ENCODE data around the gene DHPS. TPM values are rescaled to one million over a fixed set of nuclear protein-coding genes. Genes with fewer than 3 reads are reported as not detected.

Gene DHPS
- total RNA-seq, 3 donors from 2014 or later (not counting 1 experiment from before 2014, with no cell fraction given) = 143 to 193 (median 145) TPM

DNA sequence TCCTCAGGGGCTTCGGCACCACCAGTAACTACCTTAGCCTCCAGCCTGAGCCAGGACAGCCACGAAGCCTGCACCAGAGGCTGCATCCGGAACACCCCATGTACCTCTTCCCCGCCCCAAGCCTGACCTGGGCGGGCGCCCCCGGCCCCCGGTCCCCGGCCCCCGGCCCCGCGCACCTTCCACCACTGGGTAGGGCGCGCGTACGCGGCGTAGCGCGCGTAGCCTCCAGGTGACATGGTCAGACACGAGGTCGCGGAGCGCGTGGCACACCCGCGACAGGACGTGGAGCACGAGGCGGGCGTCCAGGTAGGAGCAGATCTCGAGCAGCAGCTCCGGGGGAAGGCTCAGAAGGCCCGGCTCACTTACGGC lies 14.3 kb upstream of the DHPS start:
- Mint-ChIP-seq H3K4me1 (peaks cover 0 to 4% of the 10 kb centered on the region in 2 donors), H3K36me3 (no peaks in the 10 kb centered on the region), H3K27me3 (ENCODE audit: low read depth in 2 of 2) (no peaks in the 10 kb centered on the region), H3K27ac (peak overlapping the region; percentile 92 to 94), H3K4me3 (peak overlapping the region; percentile 93), H3K9me3 (no peaks in the 10 kb centered on the region)
- intact Hi-C loops (cut with micrococcal nuclease) = loop anchor here (1.0 kb wide), 1 partner anchor 15 kb away; the partner anchor contains the start of gene DHPS
- DNase-seq (no peak), ATAC-seq (peak in 2 of 3 donors; percentile 3 to 21)
- peak overlapping the region; percentile 80 for H3K4me3 ChIP-seq (ENCODE audit: low read length)
- TF ChIP-seq CTCF (IDR thresholded peaks at IDR 0.05) = no peak
- peaks cover 19% of the 10 kb centered on the region for H3K4me1 ChIP-seq (ENCODE audit: control insufficient read depth, insufficient read depth, low read length)
- peak overlapping the region; percentile 94 for H3K27ac ChIP-seq (ENCODE audit: low read length)
- no peaks in the 10 kb centered on the region for H3K27me3 ChIP-seq (ENCODE audit: control insufficient read depth, insufficient read depth, low read length)
- 3% methylated on average over 36 of the region's 36 CpGs for WGBS (ENCODE audit: insufficient coverage)
- H3K9me3 ChIP-seq (ENCODE audit: control insufficient read depth, insufficient read depth, low read length) = no peaks in the 10 kb centered on the region
- peaks cover 2% of the 10 kb centered on the region for H3K36me3 ChIP-seq (ENCODE audit: control insufficient read depth, insufficient read depth, low read length)

DNA sequence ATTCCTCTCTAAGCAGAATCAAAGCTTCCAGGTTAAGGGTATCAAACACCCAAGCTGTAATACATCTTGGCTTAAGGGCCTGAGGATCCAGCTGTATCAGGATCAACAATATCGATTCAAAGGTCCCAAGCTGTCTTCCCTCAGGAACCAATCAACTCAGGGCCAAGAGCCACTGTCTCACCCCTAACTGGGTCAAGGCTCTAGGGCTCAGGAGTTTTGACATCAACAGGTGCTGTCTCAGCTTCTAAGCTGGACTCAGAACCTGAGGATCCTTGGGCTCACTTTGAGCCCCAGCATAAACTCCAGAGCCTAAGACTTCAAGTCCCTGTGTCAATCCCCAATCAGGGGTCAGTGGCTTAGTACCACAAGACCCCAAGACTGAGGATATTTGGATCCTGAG lies 13.8 kb upstream of the DHPS start:
- peaks cover 0 to 4% of the 10 kb centered on the region in 2 donors for H3K4me1 Mint-ChIP-seq
- H3K9me3 Mint-ChIP-seq = no peaks in the 10 kb centered on the region
- TF ChIP-seq CTCF (IDR thresholded peaks at IDR 0.05) = no peak
- H3K4me3 ChIP-seq (ENCODE audit: low read length) = no peak overlapping the region
- no peak overlapping the region for H3K27ac Mint-ChIP-seq
- no peak overlapping the region for H3K27ac ChIP-seq (ENCODE audit: low read length)
- 100% methylated on average over 1 of the region's 1 CpG for WGBS (ENCODE audit: insufficient coverage)
- ATAC-seq (no peak), DNase-seq (no peak)
- H3K27me3 ChIP-seq (ENCODE audit: control insufficient read depth, insufficient read depth, low read length) = no peaks in the 10 kb centered on the region
- no peaks in the 10 kb centered on the region for H3K36me3 ChIP-seq (ENCODE audit: control insufficient read depth, insufficient read depth, low read length)
- H3K4me3 Mint-ChIP-seq = peak overlapping the region; percentile 50
- intact Hi-C loops (cut with micrococcal nuclease) = no loop called here
- H3K27me3 Mint-ChIP-seq (ENCODE audit: low read depth in 2 of 2) = no peaks in the 10 kb centered on the region
- no peaks in the 10 kb centered on the region for H3K36me3 Mint-ChIP-seq
- H3K4me1 ChIP-seq (ENCODE audit: control insufficient read depth, insufficient read depth, low read length) = peaks cover 19% of the 10 kb centered on the region
- no peaks in the 10 kb centered on the region for H3K9me3 ChIP-seq (ENCODE audit: control insufficient read depth, insufficient read depth, low read length)

GRCh38 chr19:12695096-12695495 lies 13.4 kb upstream of the DHPS start:
- Mint-ChIP-seq H3K27ac (no peak overlapping the region), H3K4me3 (peak overlapping the region; percentile 35), H3K9me3 (no peaks in the 10 kb centered on the region), H3K36me3 (no peaks in the 10 kb centered on the region), H3K27me3 (ENCODE audit: low read depth in 2 of 2) (no peaks in the 10 kb centered on the region), H3K4me1 (peaks cover 0 to 4% of the 10 kb centered on the region in 2 donors)
- DNase-seq (no peak), ATAC-seq (no peak)
- 79% methylated on average over 2 of the region's 2 CpGs for WGBS (ENCODE audit: insufficient coverage)
- no peaks in the 10 kb centered on the region for H3K9me3 ChIP-seq (ENCODE audit: control insufficient read depth, insufficient read depth, low read length)
- no peaks in the 10 kb centered on the region for H3K27me3 ChIP-seq (ENCODE audit: control insufficient read depth, insufficient read depth, low read length)
- no peak for TF ChIP-seq CTCF (IDR thresholded peaks at IDR 0.05)
- no peak overlapping the region for H3K4me3 ChIP-seq (ENCODE audit: low read length)
- no peak overlapping the region for H3K27ac ChIP-seq (ENCODE audit: low read length)
- H3K36me3 ChIP-seq (ENCODE audit: control insufficient read depth, insufficient read depth, low read length) = no peaks in the 10 kb centered on the region
- H3K4me1 ChIP-seq (ENCODE audit: control insufficient read depth, insufficient read depth, low read length) = peaks cover 19% of the 10 kb centered on the region
- intact Hi-C loops (cut with micrococcal nuclease) = no loop called here

GRCh38 chr19:12694641-12695040 lies 13.0 kb upstream of the DHPS start:
- 94% methylated on average over 16 of the region's 16 CpGs for WGBS (ENCODE audit: insufficient coverage)
- no peaks in the 10 kb centered on the region for H3K27me3 ChIP-seq (ENCODE audit: control insufficient read depth, insufficient read depth, low read length)
- Mint-ChIP-seq H3K27ac (no peak overlapping the region), H3K9me3 (no peaks in the 10 kb centered on the region), H3K4me1 (peaks cover 0 to 4% of the 10 kb centered on the region in 2 donors), H3K4me3 (no peak overlapping the region), H3K36me3 (no peaks in the 10 kb centered on the region), H3K27me3 (ENCODE audit: low read depth in 2 of 2) (no peaks in the 10 kb centered on the region)
- H3K9me3 ChIP-seq (ENCODE audit: control insufficient read depth, insufficient read depth, low read length) = no peaks in the 10 kb centered on the region
- H3K36me3 ChIP-seq (ENCODE audit: control insufficient read depth, insufficient read depth, low read length) = no peaks in the 10 kb centered on the region
- H3K4me1 ChIP-seq (ENCODE audit: control insufficient read depth, insufficient read depth, low read length) = peaks cover 19% of the 10 kb centered on the region
- intact Hi-C loops (cut with micrococcal nuclease) = no loop called here
- TF ChIP-seq CTCF (IDR thresholded peaks at IDR 0.05) = no peak
- no peak for ATAC-seq
- no peak for DNase-seq
- no peak overlapping the region for H3K4me3 ChIP-seq (ENCODE audit: low read length)
- H3K27ac ChIP-seq (ENCODE audit: low read length) = no peak overlapping the region

Measured in natural killer cell (primary cell).